ENCODE results near the gene ZNF689.
"Not testable (repeated sequence)": the region's sequence is repeated elsewhere in the genome, so short reads cannot be mapped to it uniquely, and the experiment has no call there.

GRCh38 chr16:30589582-30589981, 20.6 kb downstream of the ZNF689 start:
- not testable (repeated sequence) for TF ChIP-seq JUND (IDR thresholded peaks at IDR 0.05); POLR2A (IDR thresholded peaks at IDR 0.05; ENCODE audit: borderline replicate concordance, extremely low read depth, insufficient read depth, insufficient read length); CTCF (IDR thresholded peaks at IDR 0.05 in 2 of 3, conservative IDR thresholded peaks at IDR 0.05 in 1 of 3; ENCODE audit: borderline replicate concordance in 1 of 3, insufficient read depth in 1 of 3, low read depth in 2 of 3, low read length in 2 of 3); REST (IDR thresholded peaks at IDR 0.05; ENCODE audit: low read depth); EZH2phosphoT487 (IDR thresholded peaks at IDR 0.05; ENCODE audit: borderline replicate concordance); CEBPB (IDR thresholded peaks at IDR 0.05; ENCODE audit: low read depth); RAD21 (IDR thresholded peaks at IDR 0.05; ENCODE audit: low read depth); EZH2 (IDR thresholded peaks at IDR 0.05)
